ENCODE measurements around the gene SULT1A3.
A peak's percentile ranks its signal among the peaks of the same experiment; 100 is the strongest.
"Not testable (repeated sequence)": the region's sequence is repeated elsewhere in the genome, so short reads cannot be mapped to it uniquely, and the experiment has no call there.

The SULT1A3 gene

GRCh38 chr16:30186782-30187555, 12.1 kb upstream of the SULT1A3 start:
- peak; percentile 67 to 94 (median 82) for DNase-seq (ENCODE audit: low read depth in 2 of 3, low spot score in 2 of 3)

DNA sequence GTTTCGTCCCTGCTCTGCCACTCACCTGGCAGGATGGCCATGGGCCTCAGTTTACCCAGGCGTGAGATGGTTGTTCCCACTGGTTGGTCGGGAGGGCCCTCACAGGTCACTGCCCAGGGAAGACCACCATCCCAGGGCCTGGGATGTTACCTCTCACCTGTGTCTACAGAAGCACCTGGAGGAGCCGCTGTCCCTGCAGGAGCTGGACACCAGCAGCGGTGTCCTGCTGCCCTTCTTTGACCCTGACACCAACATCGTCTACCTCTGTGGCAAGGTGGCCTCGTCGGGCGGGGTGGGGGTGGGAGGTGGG, 11.5 kb upstream of the SULT1A3 start:
- no peak for DNase-seq (ENCODE audit: low read depth in 2 of 3, low spot score in 2 of 3)

- DNase-seq (ENCODE audit: low read depth in 2 of 3, low spot score in 2 of 3): no peak
Observed at GRCh38 chr16:30187971-30188561, 11.0 kb upstream of the SULT1A3 start.

- DNase-seq (ENCODE audit: low read depth in 2 of 3, low spot score in 2 of 3): not testable (repeated sequence)
Observed at GRCh38 chr16:30191158-30191557, 7.9 kb upstream of the SULT1A3 start.

DNA sequence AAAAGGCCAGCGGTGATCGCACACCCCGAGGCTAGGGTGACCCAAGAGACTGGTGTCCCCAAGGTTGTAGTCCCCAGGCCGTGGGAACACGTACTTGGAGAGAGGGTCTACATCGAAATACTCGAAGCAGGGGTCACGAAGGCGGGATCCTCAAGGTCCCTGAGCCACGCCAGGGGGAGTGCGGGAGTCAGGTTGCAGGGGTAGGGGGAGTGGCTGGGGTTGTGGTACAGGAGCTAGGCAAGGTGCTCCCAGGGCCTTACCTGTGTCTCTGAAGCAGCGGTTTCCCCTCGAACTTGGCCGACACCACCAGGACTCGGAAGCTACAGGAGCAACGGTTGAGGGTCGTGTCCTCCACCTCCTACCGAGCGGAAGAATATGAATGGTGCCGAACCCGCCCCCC, 6.0 kb upstream of the SULT1A3 start:
- not testable (repeated sequence) for DNase-seq (ENCODE audit: low read depth in 2 of 3, low spot score in 2 of 3)

DNA sequence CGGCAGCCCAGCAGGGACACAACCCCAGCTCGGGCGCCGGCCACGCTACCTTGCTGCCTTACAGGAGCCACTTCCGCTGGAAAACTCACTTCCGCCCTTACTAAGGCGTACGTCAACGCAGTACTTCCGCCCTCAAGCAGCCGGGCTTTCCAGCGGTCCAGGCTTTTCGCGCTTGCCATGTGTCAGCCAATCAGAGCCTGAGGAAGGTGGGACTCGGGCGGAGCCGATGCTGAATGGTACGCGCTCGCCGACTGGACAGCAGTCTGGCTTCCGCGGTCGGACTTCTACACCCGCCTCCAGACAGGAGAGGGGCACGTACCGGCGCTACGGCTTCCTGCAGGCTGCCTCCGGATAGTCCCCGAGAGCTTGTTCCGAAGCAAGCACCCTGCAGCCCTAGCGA, 5.4 kb upstream of the SULT1A3 start, which contains the start of the genes BOLA2B and SLX1A:
TSS of gene BOLA2B (minus strand) at position 52 of the 400 bp plus-strand sequence. CDS start 71 bp downstream, outside the sequence.
TSS of gene SLX1A (plus strand) at position 261 of the 400 bp plus-strand sequence. CDS start 210 bp downstream, outside the sequence.
- not testable (repeated sequence) for DNase-seq (ENCODE audit: low read depth in 2 of 3, low spot score in 2 of 3)

DNA sequence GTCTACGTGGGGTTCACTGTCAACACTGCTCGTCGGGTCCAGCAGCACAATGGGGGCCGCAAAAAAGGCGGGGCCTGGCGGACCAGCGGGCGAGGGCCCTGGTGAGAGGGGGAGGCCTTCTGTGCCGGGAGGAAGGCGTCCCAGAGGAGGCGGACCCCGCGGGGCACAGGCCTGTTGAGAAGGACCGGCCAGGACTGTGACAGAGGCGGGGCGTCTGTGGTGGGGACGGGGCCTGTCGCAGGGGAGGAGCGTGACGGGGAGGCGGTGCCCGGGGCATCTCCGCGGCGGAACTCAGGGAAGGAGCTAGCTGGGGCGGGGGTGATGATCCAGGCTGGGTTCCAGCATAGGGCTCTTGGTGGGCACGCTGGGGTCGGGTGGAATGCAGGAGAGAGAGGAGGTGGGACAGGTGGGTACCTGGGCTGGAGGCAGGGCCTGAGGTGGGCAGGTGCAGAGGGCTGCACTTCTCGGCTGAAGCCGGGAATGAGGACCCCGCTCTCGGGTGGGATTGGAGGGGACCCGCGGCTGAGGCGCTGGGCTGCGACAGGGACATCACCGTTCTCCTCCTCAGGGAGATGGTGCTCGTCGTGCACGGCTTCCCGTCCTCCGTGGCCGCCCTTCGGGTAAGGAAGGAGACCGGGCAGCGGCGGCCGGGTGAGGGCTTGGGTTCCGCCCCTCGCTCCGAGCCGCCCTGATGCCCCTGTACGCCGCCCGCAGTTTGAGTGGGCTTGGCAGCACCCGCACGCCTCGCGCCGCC, 4.7 kb upstream of the SULT1A3 start:
- DNase-seq (ENCODE audit: low read depth in 2 of 3, low spot score in 2 of 3): not testable (repeated sequence)

GRCh38 chr16:30197001-30197400, 2.1 kb upstream of the SULT1A3 start:
- not testable (repeated sequence) for DNase-seq (ENCODE audit: low read depth in 2 of 3, low spot score in 2 of 3)

GRCh38 chr16:30199608-30200343, 721 bp downstream of the SULT1A3 start:
- DNase-seq (ENCODE audit: low read depth in 2 of 3, low spot score in 2 of 3): not testable (repeated sequence)

DNA sequence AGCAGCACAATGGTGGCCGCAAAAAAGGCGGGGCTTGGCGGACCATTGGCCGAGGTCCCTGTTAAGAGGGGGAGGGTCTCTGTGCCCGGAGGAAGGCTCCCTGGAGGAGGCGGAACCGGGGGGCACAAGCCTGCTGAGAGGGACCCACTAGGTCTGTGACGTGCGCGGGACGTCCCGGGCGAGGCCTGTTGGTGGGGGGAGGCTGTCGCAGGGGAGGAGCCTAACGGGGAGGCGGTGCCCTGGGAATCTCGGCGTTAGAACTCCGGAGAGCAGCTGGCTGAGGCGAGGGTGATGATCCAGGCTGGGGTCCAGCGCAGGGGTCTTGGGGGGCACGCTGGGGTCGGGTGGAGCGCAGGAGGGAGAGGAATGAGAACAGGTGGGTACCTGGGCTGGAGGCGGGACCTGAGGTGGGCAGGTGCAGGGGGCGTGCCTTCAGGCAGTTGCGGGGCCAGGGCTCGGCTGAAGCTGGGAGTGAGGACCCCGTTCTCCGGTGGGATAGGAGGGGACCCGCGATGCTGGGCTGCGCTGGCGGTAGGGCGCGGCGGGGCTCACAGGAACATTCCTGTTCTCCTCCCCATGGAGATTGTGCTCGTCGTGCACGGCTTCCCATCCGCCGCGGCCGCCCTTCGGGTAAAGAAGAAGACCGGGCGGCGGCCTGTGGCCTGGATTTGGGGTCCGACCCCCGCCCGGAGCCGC, 6.6 kb downstream of the SULT1A3 start:
- DNase-seq (ENCODE audit: low read depth in 2 of 3, low spot score in 2 of 3): not testable (repeated sequence)

GRCh38 chr16:30206252-30206651, 7.2 kb downstream of the SULT1A3 start:
- DNase-seq (ENCODE audit: low read depth in 2 of 3, low spot score in 2 of 3): not testable (repeated sequence)

- peak in 1 of 3 experiments; percentile 2 for DNase-seq (ENCODE audit: low read depth in 2 of 3, low spot score in 2 of 3)
Observed at GRCh38 chr16:30207063-30207704, 8.1 kb downstream of the SULT1A3 start.

DNA sequence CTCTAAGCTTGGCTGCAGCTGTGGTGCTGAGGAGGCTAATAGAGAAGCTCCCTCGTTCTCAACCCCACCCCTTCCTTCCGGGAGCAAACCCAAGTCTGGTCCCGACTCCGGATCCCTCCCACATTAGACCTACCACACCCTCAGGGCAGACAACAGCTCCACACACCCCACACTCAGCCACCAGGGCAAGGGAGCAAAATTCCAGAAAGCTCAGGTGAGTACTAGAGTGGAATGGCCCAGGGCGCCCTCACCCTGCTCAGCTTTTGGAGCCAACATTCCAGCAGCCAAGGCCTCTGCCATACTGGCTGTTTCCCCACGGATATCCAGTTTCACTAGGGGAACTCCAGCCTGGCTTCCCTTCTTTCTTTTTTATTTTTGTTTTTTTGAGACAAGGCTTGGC, 10.0 kb downstream of the SULT1A3 start:
- DNase-seq (ENCODE audit: low read depth in 2 of 3, low spot score in 2 of 3): not testable (repeated sequence)

DNA sequence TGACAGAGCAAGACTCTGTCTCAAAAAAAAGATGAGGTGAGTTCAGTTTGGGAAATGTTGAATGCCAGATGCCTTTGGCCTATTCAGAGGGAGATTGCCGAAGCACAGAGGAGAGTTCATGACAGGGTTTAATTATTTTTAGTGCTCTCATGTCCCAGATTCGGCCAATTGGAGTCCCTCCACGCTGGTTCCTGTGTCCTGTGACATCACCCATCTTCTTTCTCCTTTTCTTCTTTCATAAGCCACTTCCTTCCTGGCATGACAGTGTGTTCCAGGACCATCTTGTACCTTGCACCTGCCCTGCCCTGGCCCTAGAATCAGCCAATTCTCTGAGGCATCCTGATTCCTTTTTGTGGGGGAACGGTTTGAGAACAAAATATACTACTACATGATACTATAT, 12.4 kb downstream of the SULT1A3 start:
- DNase-seq (ENCODE audit: low read depth in 2 of 3, low spot score in 2 of 3): not testable (repeated sequence)

DNA sequence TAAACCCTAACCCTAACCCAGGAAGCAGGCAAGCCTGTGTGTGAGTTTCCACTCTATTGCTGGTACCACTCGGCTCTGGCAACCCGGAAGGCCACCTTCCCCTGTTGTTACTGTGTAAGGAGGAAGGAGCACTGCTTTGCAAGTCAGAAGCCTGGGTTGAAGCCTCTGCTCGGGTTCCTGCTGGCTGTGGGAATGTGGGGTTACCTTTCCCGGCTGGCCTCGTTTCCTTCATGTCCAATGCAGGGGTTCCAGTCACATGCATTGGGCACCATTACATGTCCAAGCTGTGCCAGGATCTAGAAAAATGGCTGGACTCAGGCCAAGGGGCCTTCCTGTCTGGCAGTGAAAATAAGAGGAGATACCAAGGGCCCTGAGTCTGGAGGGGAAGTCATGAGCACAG, 18.0 kb downstream of the SULT1A3 start:
- not testable (repeated sequence) for DNase-seq (ENCODE audit: low read depth in 2 of 3, low spot score in 2 of 3)

GRCh38 chr16:30248379-30248778, 49.3 kb downstream of the SULT1A3 start, which contains the start of gene NPIPB13:
NPIPB13 (minus strand) TSS chr16:30248479; CDS start chr16:30245573, 2,906 bp downstream.
- DNase-seq (ENCODE audit: low read depth in 2 of 3, low spot score in 2 of 3): not testable (repeated sequence)

Measured in activated CD8-positive, alpha-beta memory T cell treated with anti-CD3 and anti-CD28 coated beads for 48 hours (primary cell).